ENCODE data around the gene MCRIP1. TPM values are rescaled to one million over a fixed set of nuclear protein-coding genes. Genes with fewer than 3 reads are reported as not detected.
A peak's percentile ranks its signal among the peaks of the same experiment; 100 is the strongest.

The MCRIP1 gene
- 161 and 219 TPM in 2 replicates for total RNA-seq
- 179 and 233 TPM in 2 replicates for polyA plus RNA-seq

GRCh38 chr17:81833160-81833920 is at the start of gene MCRIP1:
Gene MCRIP1 (minus strand): TSS chr17:81833291. CDS start chr17:81824506, 8,785 bp downstream.
- peak; percentile 96 to 98 for DNase-seq (ENCODE audit: low read depth in 1 of 2, low spot score in 1 of 2)
- Histone ChIP-seq H3K36me3 (no peaks in the 10 kb centered on the region), H3K27me3 (no peaks in the 10 kb centered on the region), H3K27ac (peak within 1 kb of the TSS; percentile 92), H3K9me3 (ENCODE audit: low read depth) (no peaks in the 10 kb centered on the region), H3K4me3 (peak within 1 kb of the TSS; percentile 91), H3K4me1 (ENCODE audit: low read depth) (no peaks in the 10 kb centered on the region)
- TF ChIP-seq CTCF (IDR thresholded peaks at IDR 0.05; ENCODE audit: low read depth, low read length): no peak

GRCh38 chr17:81879121-81879520 is 46.0 kb upstream of the MCRIP1 start:
- no peak overlapping the region for H3K27ac ChIP-seq
- no peaks in the 10 kb centered on the region for H3K4me1 ChIP-seq (ENCODE audit: low read depth)
- no peak for TF ChIP-seq CTCF (IDR thresholded peaks at IDR 0.05; ENCODE audit: low read depth, low read length)
- no peak for DNase-seq (ENCODE audit: low read depth in 1 of 2, low spot score in 1 of 2)
- H3K9me3 ChIP-seq (ENCODE audit: low read depth): no peaks in the 10 kb centered on the region
- H3K4me3 ChIP-seq: no peak overlapping the region
- no peaks in the 10 kb centered on the region for H3K27me3 ChIP-seq
- peaks cover 6% of the 10 kb centered on the region for H3K36me3 ChIP-seq

- Histone ChIP-seq H3K36me3 (peaks cover 6% of the 10 kb centered on the region), H3K27me3 (no peaks in the 10 kb centered on the region), H3K4me3 (no peak overlapping the region), H3K9me3 (ENCODE audit: low read depth) (no peaks in the 10 kb centered on the region), H3K27ac (no peak overlapping the region), H3K4me1 (ENCODE audit: low read depth) (no peaks in the 10 kb centered on the region)
- DNase-seq (ENCODE audit: low read depth in 1 of 2, low spot score in 1 of 2): no peak
- no peak for TF ChIP-seq CTCF (IDR thresholded peaks at IDR 0.05; ENCODE audit: low read depth, low read length)
These were observed 45.2 kb upstream of the MCRIP1 start for GRCh38 chr17:81878294-81878693.

- peaks cover 6% of the 10 kb centered on the region for H3K36me3 ChIP-seq
- H3K4me3 ChIP-seq: no peak overlapping the region
- no peaks in the 10 kb centered on the region for H3K27me3 ChIP-seq
- no peak for DNase-seq (ENCODE audit: low read depth in 1 of 2, low spot score in 1 of 2)
- H3K27ac ChIP-seq: no peak overlapping the region
- H3K9me3 ChIP-seq (ENCODE audit: low read depth): no peaks in the 10 kb centered on the region
- H3K4me1 ChIP-seq (ENCODE audit: low read depth): no peaks in the 10 kb centered on the region
- TF ChIP-seq CTCF (IDR thresholded peaks at IDR 0.05; ENCODE audit: low read depth, low read length): no peak
These were observed 44.5 kb upstream of the MCRIP1 start for GRCh38 chr17:81877569-81877968.

GRCh38 chr17:81871387-81872230 is 38.5 kb upstream of the MCRIP1 start:
- peak; percentile 34 for TF ChIP-seq CTCF (IDR thresholded peaks at IDR 0.05; ENCODE audit: low read depth, low read length)
- peak overlapping the region; percentile 79 for H3K4me3 ChIP-seq
- H3K9me3 ChIP-seq (ENCODE audit: low read depth): no peaks in the 10 kb centered on the region
- H3K4me1 ChIP-seq (ENCODE audit: low read depth): peaks cover 39% of the 10 kb centered on the region
- H3K27ac ChIP-seq: peak overlapping the region; percentile 96
- H3K36me3 ChIP-seq: no peaks in the 10 kb centered on the region
- H3K27me3 ChIP-seq: no peaks in the 10 kb centered on the region
- DNase-seq (ENCODE audit: low read depth in 1 of 2, low spot score in 1 of 2): peak; percentile 69 to 92
